ENCODE data around the gene ANKS1B.
"Not testable (repeated sequence)": the region's sequence is repeated elsewhere in the genome, so short reads cannot be mapped to it uniquely, and the experiment has no call there.

ANKS1B gene

DNA sequence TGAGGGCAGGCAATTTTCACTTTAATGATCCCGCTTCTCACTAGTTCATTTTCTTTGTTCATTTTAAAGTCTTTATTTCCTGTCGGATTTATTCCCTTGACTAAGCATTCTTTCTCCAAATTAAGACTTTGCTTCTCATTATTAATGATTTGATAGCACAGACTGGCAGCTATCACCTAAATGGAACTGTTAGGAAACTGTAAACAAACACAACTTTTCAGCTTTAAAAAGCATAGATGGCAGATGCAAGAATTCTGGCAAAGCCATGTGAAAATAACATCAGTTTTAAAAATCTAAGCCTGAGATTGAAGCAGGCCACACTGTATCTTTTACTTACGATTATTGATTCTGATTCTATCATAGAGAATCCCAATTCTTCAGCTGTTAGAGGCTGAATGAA lies 225.7 kb downstream of the ANKS1B start:
- DNase-seq (no peak), ATAC-seq (no peak)

DNA sequence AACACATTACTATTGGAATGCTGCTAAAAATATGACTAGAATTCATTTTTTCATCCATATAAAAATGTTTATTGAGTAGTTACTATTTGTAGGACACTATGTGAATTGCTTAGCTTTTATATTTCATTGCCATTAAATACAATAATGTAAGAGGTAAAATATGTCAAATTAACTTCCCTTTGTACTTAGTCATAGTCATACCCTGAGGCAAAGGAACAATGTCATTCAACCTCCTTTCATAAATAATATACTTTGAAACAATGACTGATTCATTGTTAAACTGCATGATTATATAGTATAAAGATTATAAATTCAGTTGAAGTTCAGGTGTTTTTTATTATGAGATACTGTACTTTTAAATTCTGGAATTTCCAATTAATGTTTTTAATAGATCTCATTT lies 232.0 kb downstream of the ANKS1B start:
- no peak for DNase-seq
- ATAC-seq = no peak

DNA sequence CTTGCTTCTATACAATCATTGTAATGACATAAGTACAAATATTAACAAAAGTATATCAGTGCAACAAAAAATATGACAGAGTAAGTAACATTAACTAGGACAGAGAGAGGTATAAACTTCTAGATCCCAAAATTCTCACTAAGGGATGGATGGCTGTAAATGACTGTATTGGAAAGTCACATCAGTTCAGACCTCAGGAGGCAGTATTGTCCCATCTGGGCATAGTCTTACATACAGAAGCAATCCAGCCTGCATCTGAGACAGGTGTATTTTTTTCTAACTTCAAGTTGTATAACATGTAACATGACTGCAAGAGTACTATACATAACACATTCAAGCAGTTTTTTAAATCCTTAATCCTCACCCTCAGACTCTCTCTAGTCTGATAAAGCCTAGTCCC lies 238.2 kb downstream of the ANKS1B start:
- ATAC-seq (no peak), DNase-seq (no peak)

GRCh38 chr12:99745895-99746294 lies 238.8 kb downstream of the ANKS1B start:
- DNase-seq (no peak), ATAC-seq (no peak)

DNA sequence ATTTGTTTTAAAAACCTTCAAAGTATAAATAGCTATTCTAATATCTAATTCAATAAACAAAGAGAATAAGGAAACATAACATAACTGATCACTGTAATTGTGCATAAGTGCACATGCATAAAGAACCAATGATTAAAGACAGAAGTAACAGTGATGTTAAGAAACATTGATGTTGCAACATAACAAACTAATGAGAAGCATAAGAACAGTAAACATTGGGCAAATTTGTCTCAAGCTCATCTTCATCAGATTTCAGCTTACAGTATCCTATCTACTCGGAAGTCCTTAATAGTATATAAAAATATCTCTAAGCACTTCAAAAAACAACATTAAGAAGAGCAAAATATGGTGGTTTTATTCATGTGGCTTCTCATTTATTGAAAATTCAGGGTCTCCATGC lies 239.6 kb downstream of the ANKS1B start:
- no peak for DNase-seq
- ATAC-seq = no peak

GRCh38 chr12:99736760-99737269 lies 247.9 kb downstream of the ANKS1B start:
- no peak for ATAC-seq
- no peak for DNase-seq

DNA sequence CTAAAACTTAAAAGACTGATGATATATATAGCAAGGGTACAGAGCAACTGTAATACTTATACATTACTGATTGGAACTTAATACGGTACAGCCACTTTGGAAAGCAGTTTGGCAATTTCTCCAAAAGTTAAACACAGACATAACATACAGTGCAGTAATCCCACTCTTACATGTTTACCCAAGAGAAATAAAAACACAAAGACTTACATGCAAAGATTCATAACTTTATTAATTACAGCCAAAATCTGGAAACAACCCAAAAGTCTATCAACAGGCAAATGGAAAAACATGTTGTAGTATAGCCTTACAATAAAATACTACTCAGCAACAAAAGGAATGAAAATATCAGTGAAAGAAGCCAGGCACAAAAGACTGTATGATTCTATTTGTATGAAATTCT lies 252.6 kb downstream of the ANKS1B start:
- ATAC-seq = no peak
- no peak for DNase-seq

DNA sequence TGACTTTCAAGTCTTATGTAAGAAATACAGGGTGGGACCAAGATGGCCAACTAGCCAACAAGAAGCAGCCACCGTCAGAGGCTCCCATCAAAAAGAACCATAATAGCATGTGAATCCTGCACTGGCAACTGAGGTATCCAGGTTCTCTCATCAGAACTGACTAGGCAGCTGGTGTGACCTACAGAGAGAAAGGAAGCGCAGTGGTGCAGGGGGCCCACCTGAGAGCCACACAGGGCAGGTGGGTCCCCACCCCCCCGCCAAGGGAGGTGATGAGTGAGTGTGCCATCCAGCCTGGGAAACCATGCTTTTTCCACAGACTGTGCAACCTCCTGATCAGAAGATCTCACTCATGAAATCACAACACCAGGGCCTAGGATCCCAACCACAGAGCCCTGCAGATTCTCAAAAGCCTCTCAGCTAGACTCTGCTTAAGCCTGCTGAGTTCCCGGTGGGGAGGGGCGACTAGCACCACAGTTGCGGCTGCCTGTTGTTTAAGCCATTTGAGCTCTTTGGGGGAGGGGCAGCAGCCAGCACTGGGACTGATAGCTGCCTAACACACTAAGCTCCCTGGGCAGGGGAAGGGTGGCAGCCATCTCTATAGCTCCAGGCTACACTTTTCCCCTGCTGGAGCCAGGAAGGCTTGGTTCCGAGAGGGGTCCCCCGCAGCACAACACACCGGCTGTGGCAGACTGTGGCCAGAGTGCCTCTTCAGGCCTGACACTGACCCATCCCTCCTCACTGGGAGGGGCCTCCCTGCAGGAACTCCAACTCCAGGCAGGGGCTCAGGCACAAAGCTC lies 261.8 kb downstream of the ANKS1B start:
- ATAC-seq = no peak
- DNase-seq = no peak

DNA sequence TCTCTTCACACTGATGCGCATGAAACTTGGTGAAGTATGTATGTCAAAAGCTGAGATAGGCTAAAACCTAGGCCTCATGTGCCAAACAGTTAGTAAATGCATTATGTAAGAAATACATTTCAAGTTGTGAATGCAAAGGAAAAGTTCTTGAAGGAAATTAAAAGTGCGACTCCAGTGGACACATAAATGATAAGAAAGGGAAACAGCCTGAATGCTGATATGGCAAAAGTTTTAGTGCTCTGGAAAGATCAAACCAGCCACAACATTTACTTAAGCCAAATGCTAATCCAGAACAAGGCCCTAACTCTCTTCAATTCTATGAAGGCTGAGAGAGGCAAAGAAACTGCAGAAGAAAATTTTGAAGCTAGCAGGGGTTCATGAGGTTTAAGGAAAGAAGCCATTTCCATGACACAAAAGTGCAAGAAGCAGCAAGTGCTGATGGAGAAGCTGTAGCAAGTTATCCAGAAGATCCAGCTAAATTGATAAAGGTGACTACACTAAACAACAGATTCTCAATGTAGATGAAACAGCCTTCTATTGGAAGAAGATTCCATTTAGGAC lies 262.9 kb downstream of the ANKS1B start:
- ATAC-seq = no peak

GRCh38 chr12:99720083-99720465 lies 264.7 kb downstream of the ANKS1B start:
- not testable (repeated sequence) for ATAC-seq, DNase-seq

More for the DNA sequence above, 262.9 kb downstream of the ANKS1B start:
- no peak for DNase-seq

GRCh38 chr12:99719411-99720082 lies 265.2 kb downstream of the ANKS1B start:
- DNase-seq, ATAC-seq: not testable (repeated sequence)

DNA sequence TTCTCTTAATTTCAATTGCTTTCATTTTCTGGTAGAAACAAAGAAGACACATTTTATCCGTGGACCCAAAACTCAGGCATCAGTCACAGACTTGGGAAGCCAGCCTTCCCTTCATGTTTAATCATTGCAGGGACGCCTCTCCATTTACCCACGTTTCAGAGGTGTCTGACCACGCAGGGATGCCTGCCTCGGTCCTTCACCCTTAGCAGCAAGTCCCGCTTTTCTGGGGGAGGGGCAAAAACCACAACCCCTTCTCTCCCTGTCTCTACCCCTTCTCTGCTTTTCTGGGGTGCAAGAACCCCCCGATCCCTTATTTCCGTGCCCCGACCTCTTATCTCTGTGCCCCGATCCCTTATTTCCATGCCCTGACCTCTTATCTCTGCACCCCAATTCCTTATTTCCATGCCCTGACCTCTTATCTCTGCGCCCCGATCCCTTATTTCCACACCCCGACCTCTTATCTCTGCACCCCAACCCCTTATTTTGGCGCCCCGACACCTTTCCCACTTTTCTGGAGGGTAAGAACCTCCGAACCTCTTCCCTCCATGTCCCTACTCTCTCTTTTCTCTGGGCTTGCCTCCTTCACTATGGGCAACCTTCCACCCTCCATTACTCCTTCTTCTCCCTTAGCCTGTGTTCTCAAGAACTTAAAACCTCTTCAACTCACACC lies 268.8 kb downstream of the ANKS1B start:
- DNase-seq, ATAC-seq: not testable (repeated sequence)

- not testable (repeated sequence) for ATAC-seq, DNase-seq
These were observed 269.8 kb downstream of the ANKS1B start for GRCh38 chr12:99714921-99715320.

GRCh38 chr12:99713946-99714520 lies 270.7 kb downstream of the ANKS1B start:
- no peak for DNase-seq
- no peak for ATAC-seq

DNA sequence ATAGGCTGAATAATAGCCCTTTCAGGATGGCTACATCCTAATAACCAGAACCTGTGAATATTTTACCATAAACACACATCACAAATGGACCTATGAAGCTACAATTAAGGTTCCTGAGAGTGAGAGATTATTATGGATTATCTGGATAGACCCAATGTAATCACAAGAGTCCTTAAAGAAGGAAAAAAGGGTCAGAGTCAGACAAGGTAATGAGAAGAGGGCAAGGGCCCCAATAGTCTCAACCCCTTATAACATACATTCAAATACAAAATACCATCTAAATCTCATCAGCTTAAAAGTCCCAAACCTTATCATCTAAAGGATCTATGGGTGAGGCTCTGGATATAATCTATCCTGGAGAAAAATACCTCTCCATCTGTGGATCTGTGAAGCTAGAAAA lies 272.5 kb downstream of the ANKS1B start:
- no peak for DNase-seq

GRCh38 chr12:99711246-99711645 lies 273.5 kb downstream of the ANKS1B start:
- ATAC-seq (no peak), DNase-seq (no peak)

More for the DNA sequence above, 272.5 kb downstream of the ANKS1B start:
- no peak for ATAC-seq

GRCh38 chr12:99709619-99710018 lies 275.1 kb downstream of the ANKS1B start:
- DNase-seq = no peak
- ATAC-seq = no peak

GRCh38 chr12:99709116-99709515 lies 275.6 kb downstream of the ANKS1B start:
- ATAC-seq (no peak), DNase-seq (no peak)

DNA sequence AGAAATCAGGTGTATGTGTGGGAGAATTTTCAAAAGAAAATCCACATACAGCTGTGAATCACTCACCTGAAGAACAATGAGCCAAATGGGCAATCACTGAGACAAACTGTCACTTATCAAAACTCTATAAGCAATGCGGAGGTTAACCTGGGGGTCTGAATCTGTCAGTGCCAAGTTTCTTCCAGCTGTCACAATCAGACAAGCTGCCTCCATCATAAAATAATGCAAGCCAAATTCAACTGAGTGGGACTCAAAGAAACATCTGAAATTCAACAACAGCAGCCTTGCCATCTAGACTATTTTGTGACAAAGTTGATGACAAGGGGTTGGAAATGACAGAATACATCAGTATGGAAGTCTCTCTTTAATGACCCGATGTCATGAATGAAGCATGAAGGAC lies 276.9 kb downstream of the ANKS1B start:
- DNase-seq (no peak), ATAC-seq (no peak)

GRCh38 chr12:99706736-99707473 lies 277.8 kb downstream of the ANKS1B start:
- ATAC-seq (no peak), DNase-seq (no peak)

GRCh38 chr12:99704458-99704857 lies 280.3 kb downstream of the ANKS1B start:
- ATAC-seq = no peak
- no peak for DNase-seq
